Fibroblast of skin of left biceps (primary cell): ENCODE data around the gene MTIF3.
A peak's percentile ranks its signal among the peaks of the same experiment; 100 is the strongest.
"Not testable (repeated sequence)": the region's sequence is repeated elsewhere in the genome, so short reads cannot be mapped to it uniquely, and the experiment has no call there.

Experiments used
- DNase-seq, 2 experiments: peaks; one replicate each; pipeline ENCODE4 v3.0.0-alpha.2; 2013; ENCODE audit warnings: low read depth in 2 of 2

MTIF3 gene

GRCh38 chr13:27415116-27415515 is 35.2 kb downstream of the MTIF3 start:
- DNase-seq, result no peak

- DNase-seq, result no peak
Observed at GRCh38 chr13:27411341-27411740, 39.0 kb downstream of the MTIF3 start.

GRCh38 chr13:27409013-27409412 is 41.4 kb downstream of the MTIF3 start:
- no peak for DNase-seq

- DNase-seq, result no peak
Observed at GRCh38 chr13:27408074-27408473, 42.3 kb downstream of the MTIF3 start.

GRCh38 chr13:27406178-27406939 is 44.0 kb downstream of the MTIF3 start:
- no peak for DNase-seq

- no peak for DNase-seq
Observed at GRCh38 chr13:27405546-27406134, 44.7 kb downstream of the MTIF3 start.

- no peak for DNase-seq
Observed at GRCh38 chr13:27404680-27405079, 45.7 kb downstream of the MTIF3 start.

- DNase-seq, result no peak
Observed at GRCh38 chr13:27403727-27404385, 46.5 kb downstream of the MTIF3 start.

GRCh38 chr13:27403203-27403678 is 47.1 kb downstream of the MTIF3 start:
- peak; percentile 67 to 73 for DNase-seq

GRCh38 chr13:27401210-27401609 is 49.2 kb downstream of the MTIF3 start:
- DNase-seq, result no peak

- not testable (repeated sequence) for DNase-seq
Observed at GRCh38 chr13:27400405-27400804, 50.0 kb downstream of the MTIF3 start.

- DNase-seq, result no peak
Observed at GRCh38 chr13:27398360-27398759, 52.0 kb downstream of the MTIF3 start.

GRCh38 chr13:27396252-27396846 is 54.0 kb downstream of the MTIF3 start:
- DNase-seq, result no peak

GRCh38 chr13:27395007-27395510 is 55.3 kb downstream of the MTIF3 start:
- DNase-seq, result no peak

- DNase-seq, result no peak
Observed at GRCh38 chr13:27393101-27393500, 57.3 kb downstream of the MTIF3 start.

GRCh38 chr13:27391471-27391870 is 58.9 kb downstream of the MTIF3 start:
- no peak for DNase-seq

- no peak for DNase-seq
Observed at GRCh38 chr13:27389891-27390290, 60.5 kb downstream of the MTIF3 start.

- no peak for DNase-seq
Observed at GRCh38 chr13:27388241-27388640, 62.1 kb downstream of the MTIF3 start.
